ENCODE measurements around the gene PDHA1.

Gene PDHA1

DNA sequence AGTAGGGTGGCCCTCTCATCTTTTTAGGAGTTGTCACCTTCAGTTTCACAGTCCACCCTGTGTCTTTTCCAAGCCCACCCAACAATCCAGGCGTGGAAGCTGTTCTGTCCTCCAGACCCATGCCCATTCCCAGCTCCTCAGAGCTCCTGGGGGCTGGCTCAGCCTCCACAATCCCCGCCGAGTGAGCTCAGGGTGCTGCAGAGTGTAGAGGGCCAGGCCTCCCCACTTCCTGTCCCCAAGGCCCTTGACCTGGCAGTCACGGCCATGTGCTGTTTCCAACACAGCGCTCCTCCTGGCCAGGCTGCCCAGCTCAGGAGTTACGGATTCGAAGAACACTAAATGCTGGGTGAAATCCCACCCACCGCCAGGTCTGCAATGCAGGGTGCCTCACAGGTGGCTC, 31.8 kb downstream of the PDHA1 start:
- DNase-seq (ENCODE audit: low read depth in 2 of 2): no peak

- no peak for DNase-seq (ENCODE audit: low read depth in 2 of 2)
Observed at GRCh38 chrX:19377799-19378198, 34.1 kb downstream of the PDHA1 start.

DNA sequence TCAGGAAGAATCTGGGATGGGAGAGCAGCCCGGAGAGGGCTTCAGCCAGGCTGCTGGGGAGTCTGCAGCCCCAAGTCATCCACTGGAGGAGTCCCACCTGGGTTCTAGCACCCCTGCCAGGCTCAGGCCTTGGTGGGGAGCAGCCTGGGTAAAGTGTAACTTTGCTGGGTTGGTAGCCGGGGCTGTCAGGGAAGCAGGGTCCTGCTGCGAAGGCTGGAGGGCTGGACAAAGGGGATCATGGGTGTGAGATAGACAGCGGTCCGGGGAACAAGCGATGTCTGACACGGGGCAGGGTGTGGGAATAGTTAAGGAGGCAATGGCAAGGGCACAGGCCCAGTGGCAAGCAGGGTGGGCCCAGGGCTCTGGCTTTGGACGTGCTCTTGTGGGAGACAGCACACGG, 37.6 kb downstream of the PDHA1 start:
- DNase-seq (ENCODE audit: low read depth in 2 of 2): no peak

DNA sequence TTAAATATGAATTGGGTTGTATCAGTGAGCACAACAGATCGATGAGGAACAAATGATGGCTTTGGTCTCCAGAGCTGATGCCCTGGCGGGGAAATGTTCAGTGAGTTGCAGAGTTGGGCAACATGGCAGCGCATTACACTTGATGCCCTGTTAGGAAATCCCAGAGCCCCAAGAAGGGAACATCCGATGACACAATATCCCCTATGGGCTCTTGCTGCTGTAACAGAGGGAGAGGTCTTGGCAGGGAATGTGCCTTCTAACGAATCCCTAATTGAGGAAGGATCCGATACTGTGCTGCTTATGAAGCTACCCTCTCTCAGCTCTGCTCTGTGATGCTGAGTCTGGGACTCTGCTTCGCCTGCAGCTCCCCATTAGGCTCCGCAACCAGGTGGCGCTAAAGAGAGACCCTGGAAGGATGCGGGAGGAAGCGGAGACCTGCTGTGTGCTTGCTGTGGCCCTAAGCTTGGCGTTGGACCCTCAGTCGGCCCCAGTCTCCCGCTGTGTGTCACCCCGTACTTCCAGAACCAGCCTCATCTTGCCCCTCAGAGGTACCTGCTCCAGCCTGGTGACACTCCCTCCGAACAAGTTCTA, 38.9 kb downstream of the PDHA1 start:
- DNase-seq (ENCODE audit: low read depth in 2 of 2): peak; percentile 0 to 7

DNA sequence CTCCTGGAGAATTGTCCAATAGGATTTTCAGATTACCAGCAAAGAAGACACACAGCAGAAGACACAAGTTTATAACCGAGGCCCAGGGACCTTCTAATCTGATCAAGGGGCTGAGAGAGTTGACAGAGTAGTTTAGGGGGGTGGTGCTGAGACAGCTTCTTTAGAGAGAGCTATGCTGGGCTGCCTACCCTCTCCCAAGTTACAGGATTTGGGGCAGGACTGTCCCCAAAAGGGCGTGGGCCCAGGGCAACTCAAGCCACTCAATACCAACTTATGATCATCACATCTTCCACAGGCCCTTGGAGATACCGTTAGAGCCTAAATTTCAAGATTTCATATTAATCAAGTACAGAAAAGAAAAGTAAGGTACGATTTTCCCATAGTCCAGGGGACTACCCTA, 43.0 kb downstream of the PDHA1 start:
- no peak for DNase-seq (ENCODE audit: low read depth in 2 of 2)

DNA sequence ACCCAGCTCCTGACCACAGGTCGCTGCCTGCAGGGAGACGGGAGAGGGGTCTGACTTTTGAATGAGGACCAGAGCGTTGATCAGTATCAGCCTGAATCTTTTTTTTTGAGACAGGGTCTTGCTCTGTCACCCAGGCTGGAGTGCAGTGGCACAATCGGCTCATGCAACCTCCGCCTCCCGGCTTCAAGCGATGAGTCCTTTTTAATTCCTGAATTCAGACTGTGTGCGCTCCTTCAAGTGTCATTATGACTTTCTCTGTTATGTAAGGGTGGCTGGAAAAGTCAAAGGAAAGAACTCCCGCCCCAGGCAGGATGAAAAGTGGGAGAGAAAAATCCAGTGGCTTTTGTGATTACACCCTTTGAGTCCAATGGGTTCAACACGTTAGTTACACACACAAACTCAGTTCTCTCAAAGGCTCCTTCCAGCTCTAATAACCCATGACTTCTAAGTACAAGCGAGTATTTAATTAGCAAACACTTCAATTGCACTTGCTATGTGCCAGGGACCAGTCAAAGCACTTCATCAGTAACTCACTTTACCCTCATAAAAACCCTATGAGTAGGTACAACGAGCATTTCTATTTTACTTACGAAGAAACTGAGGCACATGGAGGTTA, 44.4 kb downstream of the PDHA1 start:
- DNase-seq (ENCODE audit: low read depth in 2 of 2): no peak

- DNase-seq (ENCODE audit: low read depth in 2 of 2): no peak
Observed at GRCh38 chrX:19388741-19389140, 45.0 kb downstream of the PDHA1 start.

DNA sequence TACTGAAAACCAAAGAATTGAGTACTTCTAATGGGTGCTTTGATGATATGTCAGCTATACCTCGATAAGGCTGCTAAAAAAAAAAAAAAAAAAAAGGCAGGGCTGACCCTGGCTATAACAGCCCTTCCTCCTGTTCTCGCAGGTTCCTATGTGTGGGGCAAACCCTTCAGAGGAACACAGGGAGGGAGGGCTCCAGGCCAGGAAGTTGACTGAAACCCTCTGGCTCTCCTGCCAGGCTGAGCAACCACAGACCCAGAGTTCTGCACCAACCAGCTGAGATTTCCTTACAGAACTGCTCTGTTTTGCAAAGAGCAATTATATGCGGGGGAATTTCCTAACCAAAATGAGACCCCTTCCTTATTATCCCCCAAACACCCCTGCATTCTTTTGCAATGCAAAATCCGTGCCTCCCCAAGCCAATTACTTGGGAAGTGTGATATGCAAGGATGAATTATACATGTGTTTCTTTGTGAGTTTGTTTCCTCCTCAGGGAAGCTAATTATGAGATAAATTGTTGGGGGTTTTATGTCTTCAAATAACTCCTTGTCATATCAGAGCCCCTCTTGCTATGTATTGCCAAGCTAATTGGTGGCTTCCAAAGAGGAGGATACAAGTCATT, 45.6 kb downstream of the PDHA1 start:
- DNase-seq (ENCODE audit: low read depth in 2 of 2): no peak

- no peak for DNase-seq (ENCODE audit: low read depth in 2 of 2)
Observed at GRCh38 chrX:19392078-19392477, 48.4 kb downstream of the PDHA1 start.

DNA sequence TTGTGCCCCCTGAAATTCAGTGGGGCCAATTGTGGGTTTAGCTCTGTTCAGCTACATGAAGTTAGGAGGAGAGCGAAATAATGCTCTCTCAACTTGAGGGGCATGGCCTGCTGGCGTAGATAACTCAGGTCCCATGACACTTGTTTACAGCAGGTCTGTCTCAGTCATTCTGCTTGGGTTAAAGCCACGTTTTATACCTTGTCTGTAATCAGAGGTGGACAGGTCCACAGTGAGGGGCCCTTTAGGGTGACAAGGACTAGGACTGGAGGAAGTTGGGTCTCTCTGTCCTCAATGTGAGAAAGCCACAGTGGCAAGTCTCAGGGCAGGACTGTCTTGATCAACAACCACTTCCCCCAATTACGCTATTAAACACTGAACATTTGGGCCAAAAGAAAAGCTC, 49.0 kb downstream of the PDHA1 start:
- DNase-seq (ENCODE audit: low read depth in 2 of 2): no peak

GRCh38 chrX:19403696-19404095, 60.0 kb downstream of the PDHA1 start:
- DNase-seq (ENCODE audit: low read depth in 2 of 2): no peak

GRCh38 chrX:19410259-19410658, 66.5 kb downstream of the PDHA1 start:
- no peak for DNase-seq (ENCODE audit: low read depth in 2 of 2)
